ENCODE results near the gene GALNT16. TPM values are rescaled to one million over a fixed set of nuclear protein-coding genes. Genes with fewer than 3 reads are reported as not detected.

Gene GALNT16
- total RNA-seq, 1 donor from 2014 or later: not detected

- Histone ChIP-seq H3K27me3 (ENCODE audit: control insufficient read depth, insufficient read depth, low read length) (no peaks in the 10 kb centered on the region), H3K4me3 (ENCODE audit: low read depth, low read length) (no peak overlapping the region), H3K36me3 (ENCODE audit: control insufficient read depth, insufficient read depth, low read length) (peaks cover 14% of the 10 kb centered on the region)
- DNase-seq (ENCODE audit: low read depth) (no peak), FAIRE-seq (no peak)
- TF ChIP-seq CTCF (IDR thresholded peaks at IDR 0.05; ENCODE audit: insufficient read depth, low read length, severe bottlenecking): no peak
Measured at GRCh38 chr14:69238883-69239282, 21.1 kb upstream of the GALNT16 start.

- Histone ChIP-seq H3K4me3 (ENCODE audit: low read depth, low read length) (no peak overlapping the region), H3K36me3 (ENCODE audit: control insufficient read depth, insufficient read depth, low read length) (peaks cover 14% of the 10 kb centered on the region), H3K27me3 (ENCODE audit: control insufficient read depth, insufficient read depth, low read length) (no peaks in the 10 kb centered on the region)
- no peak for DNase-seq (ENCODE audit: low read depth)
- peak; percentile 18 for FAIRE-seq
- TF ChIP-seq CTCF (IDR thresholded peaks at IDR 0.05; ENCODE audit: insufficient read depth, low read length, severe bottlenecking): no peak
Measured at GRCh38 chr14:69240527-69241173, 19.3 kb upstream of the GALNT16 start.

- Histone ChIP-seq H3K27me3 (ENCODE audit: control insufficient read depth, insufficient read depth, low read length) (no peaks in the 10 kb centered on the region), H3K36me3 (ENCODE audit: control insufficient read depth, insufficient read depth, low read length) (peaks cover 8% of the 10 kb centered on the region), H3K4me3 (ENCODE audit: low read depth, low read length) (no peak overlapping the region)
- TF ChIP-seq CTCF (IDR thresholded peaks at IDR 0.05; ENCODE audit: insufficient read depth, low read length, severe bottlenecking): no peak
- FAIRE-seq (no peak), DNase-seq (ENCODE audit: low read depth) (no peak)
Measured at GRCh38 chr14:69241577-69241976, 18.4 kb upstream of the GALNT16 start.

GRCh38 chr14:69242311-69243224 is 17.4 kb upstream of the GALNT16 start:
- no peaks in the 10 kb centered on the region for H3K27me3 ChIP-seq (ENCODE audit: control insufficient read depth, insufficient read depth, low read length)
- H3K4me3 ChIP-seq (ENCODE audit: low read depth, low read length): no peak overlapping the region
- FAIRE-seq (no peak), DNase-seq (ENCODE audit: low read depth) (peak; percentile 62)
- H3K36me3 ChIP-seq (ENCODE audit: control insufficient read depth, insufficient read depth, low read length): peaks cover 5% of the 10 kb centered on the region
- TF ChIP-seq CTCF (IDR thresholded peaks at IDR 0.05; ENCODE audit: insufficient read depth, low read length, severe bottlenecking): peak; percentile 55

- Histone ChIP-seq H3K36me3 (ENCODE audit: control insufficient read depth, insufficient read depth, low read length) (no peaks in the 10 kb centered on the region), H3K27me3 (ENCODE audit: control insufficient read depth, insufficient read depth, low read length) (no peaks in the 10 kb centered on the region), H3K4me3 (ENCODE audit: low read depth, low read length) (no peak overlapping the region)
- FAIRE-seq (peak; percentile 13), DNase-seq (ENCODE audit: low read depth) (no peak)
- TF ChIP-seq CTCF (IDR thresholded peaks at IDR 0.05; ENCODE audit: insufficient read depth, low read length, severe bottlenecking): no peak
Measured at GRCh38 chr14:69244946-69245345, 15.0 kb upstream of the GALNT16 start.
